Suprapubic skin (tissue), 3 donors: ENCODE data around the gene MYO10.

Source experiments
- POLR2A ChIP-seq, 2 donors: fragments of 450-650 bp; IDR thresholded peaks; one replicate each; pipeline ENCODE4 v1.6.1; 2017; ENCODE audit warnings: antibody characterized with exemption in 2 of 2, mild to moderate bottlenecking in 2 of 2, moderate library complexity in 2 of 2
- TF ChIP-seq, protein P1 (sequence below), 2 donors: fragments of 200-600 bp in 1 of 2; fragments of 450-650 bp in 1 of 2; sonication (generic) in 1 of 2; IDR thresholded peaks; one replicate each; pipeline ENCODE4 v1.5.1; 2016 to 2019; ENCODE audit warnings: antibody characterized with exemption in 2 of 2, mild to moderate bottlenecking in 1 of 2, moderate library complexity in 1 of 2

DNA sequence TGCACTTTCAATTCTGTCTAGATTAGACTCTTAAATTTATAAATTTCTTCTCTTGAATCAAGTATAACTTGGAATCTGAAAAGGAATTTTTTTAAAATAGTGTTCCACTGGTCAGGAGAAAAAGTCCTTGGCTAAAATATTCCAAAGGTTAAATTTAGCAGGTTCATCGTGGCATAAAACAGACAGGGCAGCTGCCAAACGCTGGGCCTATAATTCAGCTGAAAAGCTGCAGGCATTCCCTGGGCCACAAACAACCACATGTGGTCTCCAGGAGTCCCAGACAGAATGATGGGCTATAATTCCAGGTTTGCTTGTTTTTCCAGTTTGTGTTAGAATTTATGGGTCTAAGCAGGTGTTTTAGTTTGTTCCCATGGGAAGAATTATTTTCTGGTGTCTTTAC, 248.2 kb downstream of the MYO10 start:
- TF ChIP-seq POLR2A (IDR thresholded peaks at IDR 0.05) = no peak
- TF ChIP-seq, protein P1, sequence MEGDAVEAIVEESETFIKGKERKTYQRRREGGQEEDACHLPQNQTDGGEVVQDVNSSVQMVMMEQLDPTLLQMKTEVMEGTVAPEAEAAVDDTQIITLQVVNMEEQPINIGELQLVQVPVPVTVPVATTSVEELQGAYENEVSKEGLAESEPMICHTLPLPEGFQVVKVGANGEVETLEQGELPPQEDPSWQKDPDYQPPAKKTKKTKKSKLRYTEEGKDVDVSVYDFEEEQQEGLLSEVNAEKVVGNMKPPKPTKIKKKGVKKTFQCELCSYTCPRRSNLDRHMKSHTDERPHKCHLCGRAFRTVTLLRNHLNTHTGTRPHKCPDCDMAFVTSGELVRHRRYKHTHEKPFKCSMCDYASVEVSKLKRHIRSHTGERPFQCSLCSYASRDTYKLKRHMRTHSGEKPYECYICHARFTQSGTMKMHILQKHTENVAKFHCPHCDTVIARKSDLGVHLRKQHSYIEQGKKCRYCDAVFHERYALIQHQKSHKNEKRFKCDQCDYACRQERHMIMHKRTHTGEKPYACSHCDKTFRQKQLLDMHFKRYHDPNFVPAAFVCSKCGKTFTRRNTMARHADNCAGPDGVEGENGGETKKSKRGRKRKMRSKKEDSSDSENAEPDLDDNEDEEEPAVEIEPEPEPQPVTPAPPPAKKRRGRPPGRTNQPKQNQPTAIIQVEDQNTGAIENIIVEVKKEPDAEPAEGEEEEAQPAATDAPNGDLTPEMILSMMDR (IDR thresholded peaks at IDR 0.05) = no peak
